Measurements from ENCODE around the gene LRCH1. TPM values are rescaled to one million over a fixed set of nuclear protein-coding genes. Genes with fewer than 3 reads are reported as not detected.

Gene LRCH1
- total and polyA plus RNA-seq, 2 of the 4 experiments (the other 2 are of a cell fraction): 7.0 to 8.8 TPM

- dilution Hi-C loops (cut with HindIII; ENCODE audit: low sequenced_read_pairs, unreplicated experiment): no loop called here
- H2AK5ac ChIP-seq (ENCODE audit: low read depth, low read length): no peak overlapping the region
- 93% methylated on average over 3 of the region's 6 CpGs; no CpG with 5 or more reads in 1 of the 2 experiments for WGBS, 2 experiments (ENCODE audit: extremely low coverage in 2 of 2, insufficient read length in 1 of 2)
- no peak overlapping the region for H3K4me2 ChIP-seq (ENCODE audit: low read depth, low read length)
- CTCF ChIA-PET: no interaction called here
- H4K91ac ChIP-seq (ENCODE audit: insufficient read depth, low read depth, low read length): no peak overlapping the region
- no peaks in the 10 kb centered on the region; the same call in 1 of the 2 replicates for H3K4me1 ChIP-seq (ENCODE audit: control insufficient read depth, insufficient read depth, low read length)
- no peak overlapping the region for H2AK9ac ChIP-seq (replicated peaks; ENCODE audit: low read depth, low read length, poor library complexity)
- in situ Hi-C loops (cut with MboI; ENCODE audit: low sequenced_read_pairs): no loop called here
- no peak overlapping the region for H4K5ac ChIP-seq (ENCODE audit: low read depth, low read length)
- no peaks in the 10 kb centered on the region for H3K79me1 ChIP-seq (ENCODE audit: low read depth in 1 of 2, low read length in 2 of 2)
- 0 out of 2 replicates have a peak, but pooled peaks cover 4% of the 10 kb centered on the region for H3K27me3 ChIP-seq (ENCODE audit: control insufficient read depth, insufficient read depth, low read length)
- ATAC-seq (ENCODE audit: low read depth) (no peak), DNase-seq (no peak)
- H2BK5ac ChIP-seq (ENCODE audit: low read depth, low read length, poor library complexity, severe bottlenecking): no peak overlapping the region
- H2BK120ac ChIP-seq (ENCODE audit: low read depth, low read length): no peak overlapping the region
- H3K9me1 ChIP-seq (ENCODE audit: insufficient read depth, low read length): no peaks in the 10 kb centered on the region
- POLR2A ChIA-PET (ENCODE audit: unreplicated experiment): no interaction called here
- intact Hi-C loops (cut with micrococcal nuclease): no loop called here
- no peaks in the 10 kb centered on the region for H4K20me1 ChIP-seq (ENCODE audit: insufficient read depth, low read length)
- H3K36me3 ChIP-seq (ENCODE audit: control insufficient read depth, insufficient read depth, low read length): peaks cover 9% of the 10 kb centered on the region
- no peak overlapping the region for H3K56ac ChIP-seq (ENCODE audit: extremely low read depth, insufficient read depth, low read length)
- no peak overlapping the region for H4K8ac ChIP-seq (ENCODE audit: low read depth in 2 of 2, low read length in 2 of 2)
- H2BK20ac ChIP-seq (ENCODE audit: low read depth, low read length): no peak overlapping the region
- H3K4me3 ChIP-seq (ENCODE audit: insufficient read depth, low read depth, low read length): no peak overlapping the region
- H2AFZ ChIP-seq (replicated peaks; ENCODE audit: low read length, poor library complexity): no peak overlapping the region
- H3K9me3 ChIP-seq (ENCODE audit: control insufficient read depth, insufficient read depth, low read length): no peaks in the 10 kb centered on the region
- H3K4ac ChIP-seq (ENCODE audit: low read depth, low read length): no peak overlapping the region
- H3K23ac ChIP-seq (ENCODE audit: low read depth, low read length): no peak overlapping the region
- no peak overlapping the region for H3K27ac ChIP-seq (ENCODE audit: insufficient read depth, low read length)
- BruUV-seq (replicated peaks): no TSS peak
- H3K9ac ChIP-seq (ENCODE audit: low read depth, low read length): no peak overlapping the region
- H3K18ac ChIP-seq (ENCODE audit: low read depth, low read length): no peak overlapping the region
- H3K14ac ChIP-seq (replicated peaks; ENCODE audit: low read depth, low read length): no peak overlapping the region
- TF ChIP-seq NFE2L2 (IDR thresholded peaks at IDR 0.05; ENCODE audit: low read depth, low read length) (no peak), MXI1 (IDR thresholded peaks at IDR 0.05; ENCODE audit: borderline replicate concordance, low read depth, low read length) (no peak), CHD1 (IDR thresholded peaks at IDR 0.05; ENCODE audit: low read depth, low read length) (no peak), FOS (IDR thresholded peaks at IDR 0.05; ENCODE audit: low read depth, low read length) (no peak), RFX5 (IDR thresholded peaks at IDR 0.05; ENCODE audit: low read depth, low read length) (no peak), CEBPB (IDR thresholded peaks at IDR 0.05; ENCODE audit: low read depth, low read length) (no peak), BHLHE40 (IDR thresholded peaks at IDR 0.05; ENCODE audit: low read depth, low read length) (no peak), RCOR1 (IDR thresholded peaks at IDR 0.05; ENCODE audit: insufficient replicate concordance, low read length) (no peak), POLR2A (IDR thresholded peaks at IDR 0.05; ENCODE audit: low read depth, low read length) (no peak), CTCF (conservative IDR thresholded peaks at IDR 0.05; ENCODE audit: low read depth, low read length) (no peak), RAD21 (IDR thresholded peaks at IDR 0.05; ENCODE audit: low read length) (no peak), SMC3 (IDR thresholded peaks at IDR 0.05; ENCODE audit: low read depth, low read length) (no peak), MAZ (IDR thresholded peaks at IDR 0.05; ENCODE audit: borderline replicate concordance, low read depth, low read length) (no peak), ELK1 (IDR thresholded peaks at IDR 0.05; ENCODE audit: borderline replicate concordance, low read depth, low read length) (no peak), MAFK (IDR thresholded peaks at IDR 0.05; ENCODE audit: low read depth, low read length) (no peak)
- no peak overlapping the region for H2BK15ac ChIP-seq (ENCODE audit: low read depth, low read length)
Observed at GRCh38 chr13:46753917-46754316, 200.9 kb downstream of the LRCH1 start.
